B cell (primary cell): ENCODE results near the gene RIMBP2.

ENCODE experiments used
- EZH2 ChIP-seq: IDR thresholded peaks from 2 replicates; pipeline ENCODE4 v1.6.1; 2012; ENCODE audit warnings: borderline replicate concordance, low read depth, mild to moderate bottlenecking, moderate library complexity, low read length; ENCODE audit not compliant: insufficient read depth, poor library complexity, severe bottlenecking
- TF ChIP-seq, protein P1 (sequence below): fragments of 200-600 bp; IDR thresholded peaks from one replicate; pipeline ENCODE4 v1.8.0; 2022; ENCODE audit warnings: antibody characterized with exemption, mild to moderate bottlenecking

DNA sequence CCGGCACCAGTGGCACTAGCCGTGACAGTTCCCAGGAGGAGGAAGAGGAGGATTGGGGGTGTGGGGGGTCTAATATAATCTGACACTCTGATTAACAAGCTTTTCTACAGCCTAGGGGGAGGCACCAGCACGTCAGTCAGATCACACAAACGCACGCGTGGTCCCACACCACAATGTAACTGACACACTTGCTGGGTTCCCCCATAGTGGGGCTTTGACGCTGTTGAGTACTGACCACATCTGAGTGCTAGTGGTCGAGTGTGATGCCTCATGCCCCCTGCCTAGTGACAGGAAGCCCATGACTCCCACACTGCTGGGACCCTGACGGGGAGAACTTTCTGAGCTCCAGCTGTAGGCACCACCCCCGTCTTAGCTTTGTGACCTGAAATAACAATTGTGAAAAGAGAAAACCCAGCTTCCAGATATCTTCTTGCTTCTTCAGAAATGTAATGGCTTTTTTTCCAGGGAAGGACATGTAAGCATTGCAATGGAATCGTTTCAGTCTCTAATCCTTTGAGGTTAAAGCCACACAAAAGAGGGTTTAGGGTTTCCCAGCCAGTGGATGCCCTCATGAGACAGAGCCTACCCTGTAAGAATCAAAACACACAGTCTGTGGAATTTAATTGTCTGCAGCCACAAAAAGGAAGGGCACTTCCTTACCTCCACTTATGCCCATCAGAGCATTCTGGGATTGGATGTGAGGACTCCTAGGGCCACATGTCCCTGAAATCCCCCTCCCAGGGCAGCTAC is 194.5 kb downstream of the RIMBP2 start:
- TF ChIP-seq, protein P1, sequence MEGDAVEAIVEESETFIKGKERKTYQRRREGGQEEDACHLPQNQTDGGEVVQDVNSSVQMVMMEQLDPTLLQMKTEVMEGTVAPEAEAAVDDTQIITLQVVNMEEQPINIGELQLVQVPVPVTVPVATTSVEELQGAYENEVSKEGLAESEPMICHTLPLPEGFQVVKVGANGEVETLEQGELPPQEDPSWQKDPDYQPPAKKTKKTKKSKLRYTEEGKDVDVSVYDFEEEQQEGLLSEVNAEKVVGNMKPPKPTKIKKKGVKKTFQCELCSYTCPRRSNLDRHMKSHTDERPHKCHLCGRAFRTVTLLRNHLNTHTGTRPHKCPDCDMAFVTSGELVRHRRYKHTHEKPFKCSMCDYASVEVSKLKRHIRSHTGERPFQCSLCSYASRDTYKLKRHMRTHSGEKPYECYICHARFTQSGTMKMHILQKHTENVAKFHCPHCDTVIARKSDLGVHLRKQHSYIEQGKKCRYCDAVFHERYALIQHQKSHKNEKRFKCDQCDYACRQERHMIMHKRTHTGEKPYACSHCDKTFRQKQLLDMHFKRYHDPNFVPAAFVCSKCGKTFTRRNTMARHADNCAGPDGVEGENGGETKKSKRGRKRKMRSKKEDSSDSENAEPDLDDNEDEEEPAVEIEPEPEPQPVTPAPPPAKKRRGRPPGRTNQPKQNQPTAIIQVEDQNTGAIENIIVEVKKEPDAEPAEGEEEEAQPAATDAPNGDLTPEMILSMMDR, result no peak
- TF ChIP-seq EZH2, result no peak
